ENCODE data around the gene TCL1A. TPM values are rescaled to one million over a fixed set of nuclear protein-coding genes. Genes with fewer than 3 reads are reported as not detected.

Gene TCL1A
- total and polyA plus RNA-seq, 2 donors (not counting 3 experiments of a cell fraction or from before 2014, with no cell fraction given) = not detected

DNA sequence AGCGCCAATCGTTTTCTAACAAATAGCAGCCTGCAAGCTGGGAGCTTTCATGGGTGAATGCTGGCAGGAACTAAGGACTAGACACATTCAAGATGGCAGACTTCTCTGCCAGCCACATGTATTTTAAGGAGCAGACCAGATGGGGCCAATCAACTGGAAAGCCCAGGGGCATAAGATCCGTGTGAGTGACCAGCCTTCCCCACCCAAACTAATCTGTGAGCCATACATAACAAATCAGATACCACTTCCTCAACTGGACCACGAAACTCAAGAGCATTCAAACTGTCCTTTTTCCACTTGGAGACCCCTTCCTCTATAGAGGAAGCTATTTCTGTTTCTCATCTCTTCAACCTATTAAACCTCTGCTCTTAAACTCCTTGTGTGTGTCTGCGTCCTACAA lies 18.0 kb downstream of the TCL1A start:
- no peaks in the 10 kb centered on the region for H3K9me1 ChIP-seq (replicated peaks; ENCODE audit: control insufficient read depth, extremely low read depth, insufficient read depth, low read length)
- H3K27ac ChIP-seq (ENCODE audit: insufficient read depth, low read depth, low read length) = no peak overlapping the region
- H4K20me1 ChIP-seq (replicated peaks; ENCODE audit: control insufficient read depth, extremely low read depth, insufficient read depth, low read length) = no peaks in the 10 kb centered on the region
- H3K27me3 ChIP-seq (ENCODE audit: control insufficient read depth in 2 of 2, insufficient read depth in 2 of 2, low read length in 2 of 2) = no peaks in the 10 kb centered on the region
- TF ChIP-seq POLR2AphosphoS5 (IDR thresholded peaks at IDR 0.05; ENCODE audit: insufficient read depth, low read depth, low read length) = no peak
- no peak for TF ChIP-seq EZH2 (IDR thresholded peaks at IDR 0.05; ENCODE audit: borderline replicate concordance, low read depth, low read length, severe bottlenecking)
- TF ChIP-seq POLR2A (IDR thresholded peaks at IDR 0.05; ENCODE audit: low read depth, low read length) = no peak
- no peak for TF ChIP-seq FOS (IDR thresholded peaks at IDR 0.05; ENCODE audit: borderline replicate concordance, insufficient read depth, low read length)
- TF ChIP-seq, protein P1, sequence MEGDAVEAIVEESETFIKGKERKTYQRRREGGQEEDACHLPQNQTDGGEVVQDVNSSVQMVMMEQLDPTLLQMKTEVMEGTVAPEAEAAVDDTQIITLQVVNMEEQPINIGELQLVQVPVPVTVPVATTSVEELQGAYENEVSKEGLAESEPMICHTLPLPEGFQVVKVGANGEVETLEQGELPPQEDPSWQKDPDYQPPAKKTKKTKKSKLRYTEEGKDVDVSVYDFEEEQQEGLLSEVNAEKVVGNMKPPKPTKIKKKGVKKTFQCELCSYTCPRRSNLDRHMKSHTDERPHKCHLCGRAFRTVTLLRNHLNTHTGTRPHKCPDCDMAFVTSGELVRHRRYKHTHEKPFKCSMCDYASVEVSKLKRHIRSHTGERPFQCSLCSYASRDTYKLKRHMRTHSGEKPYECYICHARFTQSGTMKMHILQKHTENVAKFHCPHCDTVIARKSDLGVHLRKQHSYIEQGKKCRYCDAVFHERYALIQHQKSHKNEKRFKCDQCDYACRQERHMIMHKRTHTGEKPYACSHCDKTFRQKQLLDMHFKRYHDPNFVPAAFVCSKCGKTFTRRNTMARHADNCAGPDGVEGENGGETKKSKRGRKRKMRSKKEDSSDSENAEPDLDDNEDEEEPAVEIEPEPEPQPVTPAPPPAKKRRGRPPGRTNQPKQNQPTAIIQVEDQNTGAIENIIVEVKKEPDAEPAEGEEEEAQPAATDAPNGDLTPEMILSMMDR (IDR thresholded peaks at IDR 0.05; ENCODE audit: extremely low read depth in 1 of 2, insufficient read depth in 1 of 2, low read depth in 1 of 2, low read length in 2 of 2) = no peak
- TF ChIP-seq GATA2 (IDR thresholded peaks at IDR 0.05; ENCODE audit: insufficient read depth, insufficient read length, low read depth, low read length) = no peak
- no peak for TF ChIP-seq MYC (IDR thresholded peaks at IDR 0.05; ENCODE audit: low read depth, low read length)
- TF ChIP-seq, protein P2, sequence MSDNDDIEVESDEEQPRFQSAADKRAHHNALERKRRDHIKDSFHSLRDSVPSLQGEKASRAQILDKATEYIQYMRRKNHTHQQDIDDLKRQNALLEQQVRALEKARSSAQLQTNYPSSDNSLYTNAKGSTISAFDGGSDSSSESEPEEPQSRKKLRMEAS (IDR thresholded peaks at IDR 0.05; ENCODE audit: insufficient read depth, insufficient read length) = no peak
- no TSS peak for BruUV-seq (replicated peaks)
- H2AFZ ChIP-seq (ENCODE audit: low read depth, low read length) = no peak overlapping the region
- dilution Hi-C loops (cut with MboI; ENCODE audit: extremely low pct_ligation_motif_present, low sequenced_read_pairs) (no loop called here), intact Hi-C loops (cut with micrococcal nuclease) (no loop called here)
- POLR2A ChIA-PET = no interaction called here
- no peak overlapping the region for H3K9ac ChIP-seq (replicated peaks; ENCODE audit: extremely low read depth, insufficient read depth, low read length)
- no peaks in the 10 kb centered on the region for H3K9me3 ChIP-seq (replicated peaks; ENCODE audit: control insufficient read depth, insufficient read depth, low read length)
- no peak overlapping the region for H3K4me2 ChIP-seq (ENCODE audit: insufficient read depth, low read length)
- DNase-seq (ENCODE audit: low read depth, low spot score) = no peak
- no peaks in the 10 kb centered on the region for H3K36me3 ChIP-seq (ENCODE audit: control insufficient read depth in 2 of 2, extremely low read depth in 1 of 2, insufficient read depth in 2 of 2, low read length in 2 of 2)
- CTCF ChIA-PET = interaction anchor here (0.6 kb wide), 1 partner anchor 41 kb away, joined by 3 read pairs; no protein-coding TSS in a partner anchor
- no peaks in the 10 kb centered on the region for H3K79me2 ChIP-seq (ENCODE audit: control insufficient read depth, insufficient read depth, low read length)
- H3K4me1 ChIP-seq (ENCODE audit: control insufficient read depth, extremely low read depth, insufficient read depth, low read length) = no peaks in the 10 kb centered on the region
- no peak for FAIRE-seq
- H3K4me3 ChIP-seq (replicated peaks in 1 of 3; ENCODE audit: insufficient read depth in 1 of 3, low read depth in 1 of 3, low read length in 3 of 3) = no peak overlapping the region

All from endothelial cell of umbilical vein (primary cell).